Measurements from ENCODE around the gene MYLK2. TPM values are rescaled to one million over a fixed set of nuclear protein-coding genes. Genes with fewer than 3 reads are reported as not detected.

MYLK2 gene
- total RNA-seq, 1 experiment from 2014 or later: 0.91 TPM

DNA sequence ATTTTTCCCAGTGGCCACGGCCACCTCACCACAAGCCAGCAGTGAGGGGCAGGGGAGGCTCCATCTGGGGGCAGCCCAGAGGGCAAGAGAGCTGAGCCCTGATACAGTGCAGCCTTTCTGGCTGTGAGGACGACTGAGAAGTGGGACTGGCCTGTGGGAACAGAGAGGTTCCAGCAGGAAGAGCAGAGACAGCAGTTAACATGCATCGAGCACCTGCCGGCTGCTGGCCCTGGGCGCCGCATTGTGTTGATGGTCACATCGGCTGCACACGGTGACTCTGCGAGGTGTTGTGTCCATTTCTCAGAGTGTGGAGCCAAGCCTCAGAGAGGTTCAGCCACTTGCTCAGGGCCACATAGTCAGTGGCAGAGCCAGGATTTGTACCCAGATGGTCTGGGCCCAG is 16.4 kb downstream of the MYLK2 start:
- no peak for DNase-seq (ENCODE audit: low spot score)

DNA sequence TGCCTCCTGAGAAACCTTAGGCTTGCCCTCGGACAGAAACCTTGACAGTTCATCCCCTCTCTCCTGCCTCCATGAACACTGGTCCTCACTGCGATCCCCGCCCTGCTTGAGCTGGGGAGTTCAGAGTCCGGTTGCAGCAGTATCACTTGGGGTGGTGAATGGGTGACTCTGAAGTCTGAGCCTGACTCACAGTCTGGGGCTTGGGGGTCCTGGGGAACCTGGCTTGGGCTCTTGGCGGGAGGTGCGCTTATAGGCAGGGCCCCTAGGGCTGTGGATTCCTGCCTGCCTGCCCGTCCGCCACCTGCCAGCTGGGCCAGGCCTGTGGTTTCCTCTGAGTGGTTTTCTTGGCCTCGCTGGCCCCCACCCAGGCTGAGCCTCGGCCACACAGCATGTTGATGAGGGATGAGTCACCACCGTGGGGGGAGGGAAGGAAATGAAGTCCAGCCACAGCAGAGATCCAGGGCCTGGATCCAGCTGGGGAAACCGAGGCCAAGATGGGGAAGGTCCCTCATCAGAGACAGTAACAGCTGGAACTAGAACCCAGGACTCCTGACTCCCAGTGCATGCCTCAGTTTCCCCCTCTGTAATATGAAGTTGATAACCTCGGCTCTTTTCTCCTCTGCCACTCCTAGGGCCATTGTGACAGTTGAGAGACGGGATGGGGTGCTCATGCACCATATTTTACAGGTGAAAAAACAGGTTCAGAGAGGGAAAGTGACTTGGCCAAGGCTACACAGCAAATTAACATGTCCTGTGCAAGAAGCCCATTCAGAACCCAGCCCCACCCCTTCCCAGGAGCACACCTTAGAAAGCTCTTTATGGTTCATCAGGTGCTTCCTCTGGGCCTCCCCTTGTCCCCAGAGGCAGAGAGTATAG is 17.1 kb downstream of the MYLK2 start:
- peak; percentile 96 for DNase-seq (ENCODE audit: low spot score)

DNA sequence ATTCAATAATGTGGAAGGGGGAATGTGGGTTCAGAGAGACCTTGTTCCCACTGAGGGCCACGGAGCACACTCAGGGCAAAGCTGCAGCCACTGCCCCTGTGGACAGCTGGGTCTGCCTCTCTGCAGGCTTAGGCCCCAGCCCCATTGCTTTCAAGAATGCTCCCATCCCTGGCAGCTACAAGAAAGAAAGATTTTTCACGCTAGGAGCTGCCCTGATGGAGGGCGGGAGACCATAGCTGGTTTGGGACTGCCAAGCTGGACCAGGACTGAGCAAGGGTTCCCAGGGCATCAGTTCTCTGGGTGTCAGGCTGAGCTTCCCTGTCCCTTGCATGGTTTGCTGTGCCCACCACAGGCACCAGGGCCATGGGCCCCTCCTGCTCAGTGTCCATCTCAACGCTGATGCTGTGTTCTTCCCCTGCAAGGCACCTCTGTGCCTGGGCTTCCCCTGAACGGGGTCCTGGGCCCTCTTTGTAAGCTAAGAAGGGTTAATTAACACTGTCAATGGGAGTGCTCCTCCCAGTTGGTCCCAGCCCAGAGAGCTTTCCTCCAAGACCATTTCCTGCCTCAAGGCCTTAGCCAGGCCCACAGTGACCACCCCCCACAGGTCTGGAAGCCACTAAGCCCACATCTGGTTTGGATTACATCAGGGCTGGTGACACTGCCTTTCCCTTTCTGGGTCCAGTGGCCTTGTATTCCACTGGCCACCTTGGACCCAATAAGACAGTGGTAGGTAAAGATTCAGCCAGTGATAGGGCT is 17.9 kb downstream of the MYLK2 start:
- DNase-seq (ENCODE audit: low spot score): peak; percentile 74

DNA sequence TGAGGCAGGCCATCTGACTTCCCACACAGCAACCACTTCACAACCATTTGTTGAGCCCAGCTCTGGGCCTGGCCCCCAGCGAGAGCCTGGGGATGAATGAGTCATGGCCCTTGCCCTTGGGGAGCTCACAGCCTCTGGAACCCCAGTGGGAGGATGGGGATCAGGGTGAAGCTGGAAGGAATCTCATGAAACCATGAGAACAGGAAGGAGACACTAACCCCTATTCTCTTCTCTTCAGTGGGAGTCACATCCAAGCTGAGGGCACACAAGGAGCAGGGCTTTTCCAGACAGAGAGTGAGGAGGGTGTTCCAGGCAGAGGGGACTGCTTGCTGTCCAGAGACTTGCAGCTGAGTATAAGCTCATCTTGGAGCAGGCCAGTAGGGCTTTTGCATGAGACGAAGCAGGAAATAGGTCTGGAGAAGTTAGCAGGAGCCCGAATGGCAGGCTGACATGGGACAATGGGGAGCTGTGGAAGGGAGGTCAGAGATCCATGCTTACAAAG is 18.8 kb downstream of the MYLK2 start:
- peak; percentile 80 for DNase-seq (ENCODE audit: low spot score)

DNA sequence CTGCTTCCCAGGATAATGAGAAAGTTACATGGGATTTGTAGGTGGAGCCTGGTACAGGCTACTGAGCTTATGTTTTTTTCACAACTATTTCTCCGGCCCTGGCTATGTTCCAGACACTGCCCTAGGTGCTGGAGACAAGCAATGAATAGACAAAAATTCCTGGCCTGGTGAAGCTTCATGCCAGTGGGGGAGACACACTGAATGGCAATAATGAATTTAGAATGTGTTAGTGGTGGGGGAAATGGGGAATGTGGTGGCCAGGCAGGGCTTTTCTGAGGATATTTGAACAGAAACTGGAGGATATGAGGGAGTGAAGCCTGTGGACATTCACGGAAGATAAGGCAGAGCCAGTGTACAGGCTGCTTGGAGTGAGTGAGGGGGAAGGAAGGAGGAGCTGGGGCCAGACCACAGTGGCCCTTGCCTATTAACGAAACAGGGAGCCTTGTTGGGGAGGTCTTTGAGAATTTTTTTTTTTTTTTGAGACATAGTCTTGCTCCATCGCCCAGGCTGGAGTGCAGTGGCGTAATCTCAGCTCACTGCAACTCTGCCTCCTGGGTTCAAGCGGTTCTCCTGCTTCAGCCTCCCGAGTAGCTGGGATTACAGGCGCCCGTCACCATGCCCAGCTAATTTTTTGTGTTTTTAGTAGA is 19.6 kb downstream of the MYLK2 start:
- no peak for DNase-seq (ENCODE audit: low spot score)

DNA sequence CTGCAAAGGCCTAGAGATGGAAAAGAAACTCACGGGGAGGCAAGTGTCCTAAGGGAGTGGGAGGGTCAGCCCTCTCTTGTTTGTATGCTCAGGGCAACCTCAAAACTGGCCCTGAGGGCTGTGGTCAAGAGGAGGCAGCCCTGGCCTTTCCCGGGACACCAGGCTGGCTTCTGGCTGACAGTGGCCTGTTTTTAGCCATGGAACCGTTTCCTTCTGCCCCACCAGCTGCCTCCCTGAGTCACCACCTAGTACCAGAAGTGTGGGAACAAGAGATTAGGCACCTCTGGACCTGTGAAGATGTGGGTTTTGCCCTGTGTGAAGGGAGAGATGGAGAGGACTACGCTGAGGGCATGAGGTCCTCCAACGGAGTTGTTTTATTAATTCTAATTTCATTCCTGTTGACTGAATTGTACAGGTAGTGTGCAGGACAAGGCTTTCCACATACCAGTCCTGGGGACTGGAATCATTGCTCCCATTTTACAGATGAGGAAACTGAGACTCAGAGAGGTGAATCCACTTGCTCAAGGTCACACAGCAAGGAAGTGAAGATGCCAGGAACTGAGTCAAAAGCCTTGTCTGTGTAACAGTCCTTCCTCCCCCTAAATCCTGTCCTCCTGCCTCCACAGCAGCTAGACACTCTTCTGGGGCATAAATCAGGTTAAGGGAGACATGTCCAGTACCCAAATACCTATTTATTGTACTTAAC is 20.8 kb downstream of the MYLK2 start:
- no peak for DNase-seq (ENCODE audit: low spot score)

DNA sequence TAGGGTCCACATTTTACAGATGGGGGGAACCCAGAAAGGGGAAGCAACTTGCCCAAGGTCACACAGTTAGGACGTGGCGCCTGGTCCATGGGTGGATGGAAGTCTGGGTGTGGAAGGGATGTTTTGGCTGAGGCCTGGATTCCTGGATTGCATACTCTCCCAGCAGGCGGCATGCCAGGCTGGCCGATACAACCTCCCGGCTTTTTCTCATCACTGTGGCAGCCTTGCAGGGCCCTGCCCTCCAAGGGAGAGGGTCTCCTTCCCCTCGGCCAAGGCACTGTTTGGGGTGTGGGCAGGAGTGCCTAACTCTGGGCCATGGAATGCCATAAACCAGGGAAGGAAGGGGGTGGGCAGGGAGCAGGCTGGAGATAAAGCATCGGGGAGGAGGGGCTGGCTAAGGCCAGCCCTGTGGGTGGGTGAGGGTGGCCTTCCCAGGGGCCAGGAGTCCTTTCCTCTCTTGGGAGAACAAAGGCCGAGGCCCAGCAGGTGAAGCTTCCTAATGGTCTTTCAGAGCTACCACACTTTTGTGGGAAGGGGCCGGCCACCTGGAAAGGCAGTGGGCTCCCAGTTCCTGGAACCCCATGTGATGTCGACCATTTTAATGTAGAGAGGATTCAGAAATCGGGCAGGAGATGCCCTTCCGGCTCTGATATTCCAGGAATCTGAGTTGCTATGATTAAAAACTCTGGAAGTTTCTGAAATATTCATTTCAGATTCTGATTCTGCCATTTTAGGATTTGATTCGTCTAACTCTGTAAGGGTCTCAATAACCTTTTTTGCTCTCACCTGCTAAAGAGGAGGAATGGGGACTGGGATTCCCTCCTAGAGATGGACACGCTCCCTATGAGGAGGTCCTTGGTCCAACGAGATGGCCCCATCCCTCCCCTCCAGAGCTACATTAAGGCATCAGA is 22.0 kb downstream of the MYLK2 start:
- DNase-seq (ENCODE audit: low spot score): no peak

DNA sequence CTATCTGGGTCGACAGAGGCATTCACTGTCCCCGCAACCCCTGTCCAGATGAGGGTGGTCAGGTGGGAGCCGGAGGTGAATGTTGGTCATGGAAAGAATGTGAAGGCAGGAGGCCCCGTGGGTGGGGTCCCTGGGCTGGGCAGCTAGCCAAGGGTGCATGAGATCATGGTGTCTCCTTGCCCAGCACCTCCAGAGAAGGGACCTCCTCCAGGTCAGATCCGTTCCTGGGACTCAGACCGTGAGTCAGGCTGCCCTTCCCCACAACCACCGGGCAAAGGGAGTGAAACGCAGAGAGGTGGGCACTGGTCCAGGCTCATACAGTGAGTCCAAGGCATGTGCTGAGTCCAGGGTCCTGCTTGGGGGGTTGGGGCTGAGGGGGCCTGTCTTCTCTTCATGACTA is 22.8 kb downstream of the MYLK2 start:
- DNase-seq (ENCODE audit: low spot score): peak; percentile 90

DNA sequence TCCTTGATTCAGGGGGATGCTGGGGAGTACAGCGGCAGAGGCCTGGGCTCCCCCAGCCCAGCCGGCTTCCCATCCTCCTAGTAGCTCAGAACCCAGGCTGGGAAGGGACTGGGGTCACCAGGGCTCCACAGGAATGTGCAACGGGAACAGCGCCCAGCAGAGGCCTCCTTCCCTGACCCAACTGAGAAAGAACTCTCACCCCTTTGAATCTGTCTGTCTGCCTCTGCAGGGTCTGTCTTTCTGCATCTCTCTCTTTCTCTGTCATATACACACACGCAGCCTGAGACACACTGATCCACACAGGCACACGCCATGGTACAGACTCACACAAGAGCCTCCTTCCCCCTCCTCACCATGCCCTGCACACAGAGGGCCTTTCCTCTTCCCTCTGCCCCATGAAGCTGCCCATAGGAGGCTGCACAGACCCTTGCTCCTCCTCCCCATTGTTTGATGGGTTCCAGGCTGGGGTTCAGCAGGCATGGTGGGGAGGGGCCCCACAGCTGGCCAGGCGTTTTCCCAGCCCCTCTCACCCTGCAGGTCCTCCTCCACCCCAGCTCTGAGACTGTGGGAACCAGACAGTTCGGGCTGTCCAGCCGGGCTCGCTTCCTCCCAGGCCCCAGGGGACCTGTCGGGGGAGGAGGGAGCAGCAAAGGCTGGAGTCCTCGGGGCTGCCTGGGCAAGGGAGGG is 23.5 kb downstream of the MYLK2 start:
- DNase-seq (ENCODE audit: low spot score): peak; percentile 64

DNA sequence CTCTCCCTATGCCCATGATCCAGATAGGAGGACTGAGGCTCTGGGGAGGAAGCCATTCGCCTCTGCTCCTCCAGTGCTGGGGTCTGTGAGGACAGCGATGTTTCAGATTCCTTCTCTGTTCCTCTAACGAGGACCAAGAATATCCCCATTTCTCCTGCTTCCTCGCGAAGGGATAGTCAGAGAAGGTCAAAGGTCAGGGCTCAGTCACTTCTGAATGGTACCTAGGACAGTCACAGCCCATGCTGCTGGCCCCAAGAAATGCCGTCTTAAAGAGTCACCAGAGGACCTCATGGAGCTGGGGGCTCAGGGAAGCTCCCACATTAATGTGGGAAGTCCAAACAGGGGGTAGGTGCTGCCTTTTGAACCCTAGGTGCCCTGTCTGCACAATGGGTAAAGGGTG is 24.1 kb downstream of the MYLK2 start:
- DNase-seq (ENCODE audit: low spot score): no peak

DNA sequence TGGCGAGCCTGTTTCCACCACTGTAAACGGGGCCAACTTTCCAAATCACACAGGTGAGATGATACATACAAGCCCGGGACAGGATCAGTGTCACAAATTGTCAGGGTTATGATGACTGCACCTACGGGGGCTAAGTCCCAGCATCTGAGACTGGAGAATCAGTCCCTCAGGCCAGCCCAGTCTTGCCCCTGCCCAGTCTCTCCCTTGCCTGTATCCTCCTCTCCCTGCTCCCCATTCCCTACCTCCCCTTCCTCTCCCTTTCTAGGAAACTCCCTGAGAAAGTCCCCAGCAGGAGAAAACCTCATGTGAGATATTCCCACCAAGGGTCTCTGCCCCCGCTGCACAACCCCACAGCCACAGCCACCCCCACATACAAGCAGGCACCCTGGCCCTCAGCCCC is 24.7 kb downstream of the MYLK2 start:
- no peak for DNase-seq (ENCODE audit: low spot score)

DNA sequence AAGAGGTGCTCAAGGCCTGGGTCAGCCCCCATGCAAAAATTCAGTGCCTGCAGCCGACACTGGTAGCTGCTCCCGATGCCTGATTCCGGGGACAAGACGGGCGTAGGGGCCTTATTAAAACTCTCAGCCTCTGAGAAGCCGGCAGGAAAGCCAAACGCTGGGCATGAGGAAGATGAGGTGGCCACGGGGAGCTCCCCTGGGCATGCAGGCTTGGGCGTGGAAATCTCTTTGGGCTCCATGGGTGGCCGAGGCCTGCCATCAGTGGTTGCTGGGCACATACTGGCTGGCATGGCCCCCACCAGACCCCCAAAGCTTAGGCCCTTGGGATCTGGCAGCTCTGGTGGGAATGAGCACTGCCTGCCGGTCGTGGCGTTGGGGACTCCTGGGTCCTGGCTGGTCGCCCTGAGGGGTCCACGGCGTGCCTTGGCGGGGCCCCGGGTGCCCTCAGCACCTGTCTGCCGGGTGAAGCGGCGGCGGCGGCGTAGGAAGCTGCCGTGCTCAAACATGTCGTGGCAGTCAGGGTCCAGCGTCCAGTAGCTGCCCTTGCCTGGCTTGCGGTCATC is 25.7 kb downstream of the MYLK2 start:
- no peak for DNase-seq (ENCODE audit: low spot score)

DNA sequence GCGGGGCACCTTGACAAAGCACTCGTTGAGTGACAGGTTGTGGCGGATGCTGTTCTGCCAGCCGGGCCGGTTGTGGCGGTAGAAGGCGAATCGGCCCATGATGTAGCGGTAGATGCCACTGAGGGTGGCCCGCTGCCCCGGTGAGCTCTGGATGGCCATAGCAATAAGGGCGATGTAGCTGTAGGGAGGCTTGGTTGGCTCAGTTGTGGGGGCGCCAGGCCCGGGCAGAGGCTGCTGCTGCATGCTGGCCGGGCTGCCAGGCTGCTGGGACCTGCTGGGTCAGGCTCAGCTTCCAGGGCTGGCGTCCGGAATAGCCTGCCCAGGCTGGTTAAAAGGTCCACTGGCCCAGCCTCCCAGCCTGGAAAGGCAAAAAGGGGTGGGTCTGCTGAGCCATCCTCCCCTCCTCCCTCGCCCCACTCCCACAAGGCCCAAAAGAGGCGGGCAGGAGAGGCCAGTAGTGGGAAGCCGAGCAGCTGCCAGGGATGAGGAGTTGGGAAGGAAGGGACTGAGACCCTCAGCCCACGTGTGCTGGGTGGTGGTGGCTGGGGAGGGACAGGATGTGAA is 26.2 kb downstream of the MYLK2 start, which contains the start of gene FOXS1:
Gene FOXS1, minus strand, starts transcription at position 305 of the 564 bp plus-strand sequence. Its CDS starts 62 bp downstream, at position 243.
- no peak for DNase-seq (ENCODE audit: low spot score)

DNA sequence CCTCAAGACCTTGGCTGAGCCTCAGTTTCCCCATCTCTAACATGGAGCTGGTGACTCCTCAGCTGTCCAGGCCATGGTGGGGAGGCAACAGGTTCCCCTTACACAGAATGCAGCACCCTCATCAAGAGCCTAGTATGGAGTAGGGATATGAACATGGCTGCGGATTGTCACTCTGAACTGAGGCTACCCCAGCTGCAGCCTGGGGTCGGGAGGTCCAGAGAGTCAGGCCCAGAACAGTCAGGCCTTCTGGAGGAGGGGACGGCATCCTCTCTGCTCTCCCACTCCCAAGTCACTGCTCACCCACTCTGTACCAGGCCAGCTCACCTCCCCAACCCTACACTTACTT is 27.6 kb downstream of the MYLK2 start:
- no peak for DNase-seq (ENCODE audit: low spot score)

DNA sequence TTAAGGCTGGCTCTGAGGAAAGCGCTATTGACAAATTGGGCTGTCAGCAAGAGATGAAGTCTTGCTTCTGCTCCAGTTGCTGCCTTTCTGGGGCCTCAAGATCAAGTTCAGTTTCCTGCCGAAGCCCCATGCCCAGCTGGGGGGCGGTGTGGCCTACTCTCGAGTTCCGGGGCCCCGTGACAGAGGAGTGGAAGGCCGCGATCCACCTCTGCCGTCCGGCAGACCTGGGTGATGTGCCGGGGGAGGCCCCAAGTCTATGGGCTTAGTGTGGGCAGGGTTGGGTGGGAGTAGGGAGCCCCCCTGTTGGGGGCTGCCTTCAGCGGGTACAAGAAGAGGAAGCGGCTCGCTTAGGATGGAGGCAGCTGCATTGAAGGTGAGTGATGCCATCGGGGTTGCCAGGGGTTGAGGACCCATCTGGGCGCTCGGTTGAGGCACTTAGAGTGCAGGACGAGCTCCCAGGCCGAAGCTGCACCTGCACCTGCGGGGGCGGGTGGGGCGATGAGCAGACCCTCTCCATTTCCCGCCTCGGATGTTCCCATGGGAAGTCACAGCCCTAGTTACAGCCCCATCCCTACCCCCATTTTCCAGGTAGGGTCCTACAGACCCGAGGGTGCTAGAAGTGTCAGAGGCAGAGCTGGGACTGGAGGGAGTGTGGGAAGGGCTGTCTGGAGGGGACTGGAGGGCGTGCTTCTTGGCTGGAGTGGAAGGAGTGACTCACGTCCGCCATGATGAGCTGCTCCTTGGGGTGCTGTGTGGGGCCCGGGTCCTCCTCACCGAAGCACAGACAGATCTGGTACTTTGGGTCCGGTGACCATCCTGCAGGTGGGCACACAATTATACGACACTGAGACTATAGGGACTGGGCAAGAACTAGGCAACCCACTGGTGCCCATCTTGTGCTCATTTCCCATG is 29.2 kb downstream of the MYLK2 start:
- no peak for DNase-seq (ENCODE audit: low spot score)

DNA sequence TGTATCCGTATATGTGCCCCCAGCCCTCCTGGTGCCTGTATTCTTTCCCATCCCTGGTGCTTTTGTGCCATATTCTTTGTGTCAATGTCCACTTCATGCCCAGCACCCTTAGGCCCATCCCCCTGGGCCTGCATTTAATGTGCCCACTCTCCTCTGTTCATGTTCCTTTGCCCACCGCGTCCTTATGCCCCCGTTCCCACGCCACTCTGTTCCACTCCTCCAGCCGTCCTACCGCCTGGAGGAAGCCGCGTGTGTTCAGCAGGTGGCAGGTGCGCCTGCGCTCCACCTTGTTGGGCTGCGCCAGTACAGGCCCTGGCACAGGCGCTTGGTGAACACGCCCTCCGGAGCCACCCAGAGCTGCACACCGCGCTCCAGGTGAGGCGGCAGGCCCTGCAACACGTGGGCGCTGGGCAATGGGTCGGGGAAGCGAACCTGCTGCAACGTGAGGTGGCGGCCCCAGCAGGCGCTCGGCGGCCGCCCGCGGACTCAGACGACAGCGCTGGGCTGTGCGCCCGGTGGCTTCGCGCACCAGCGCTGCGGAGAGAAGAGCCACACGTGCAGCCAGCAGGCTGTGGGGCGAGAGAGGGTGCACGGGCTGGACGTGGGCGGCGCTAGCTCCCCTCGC is 30.3 kb downstream of the MYLK2 start:
- DNase-seq (ENCODE audit: low spot score): no peak

DNA sequence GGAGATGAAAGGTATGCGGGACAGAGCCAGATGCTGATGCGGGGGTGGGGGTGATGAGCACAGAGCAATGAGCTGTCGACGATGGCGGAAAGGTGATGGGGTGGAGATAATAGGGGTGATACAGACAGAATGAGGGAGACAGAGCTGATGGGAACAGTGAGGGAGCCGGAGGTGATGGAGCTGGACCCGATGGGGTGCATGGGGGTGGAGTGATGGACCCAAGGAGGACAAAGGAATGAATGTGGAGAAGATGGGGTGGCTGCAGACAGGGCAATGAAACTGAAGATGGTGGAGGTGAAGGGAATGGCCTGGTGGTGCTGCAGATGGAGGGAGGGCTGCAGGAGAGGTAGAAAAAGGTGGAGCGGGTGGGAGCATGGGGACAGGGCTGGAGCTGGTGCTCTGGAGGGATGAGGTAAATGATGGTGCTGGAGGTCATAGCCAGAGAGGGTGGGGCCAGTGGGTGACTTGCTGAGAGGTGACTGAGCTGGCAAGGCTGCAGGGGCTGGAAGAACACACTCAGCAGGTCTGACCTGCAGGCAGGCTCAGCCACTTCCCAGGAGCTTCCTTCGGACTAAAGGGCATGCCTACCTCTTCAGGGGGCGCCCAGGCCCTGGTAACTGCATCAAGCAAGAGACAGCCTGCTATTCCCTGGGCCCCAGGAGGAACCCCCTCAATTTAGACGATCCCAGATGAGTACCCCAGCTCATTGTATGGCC is 32.2 kb downstream of the MYLK2 start:
- DNase-seq (ENCODE audit: low spot score): no peak
